HUES64 (cell line): ENCODE data around the gene SELENOO.
A peak's percentile ranks its signal among the peaks of the same experiment; 100 is the strongest.

ENCODE experiments used
- H3K27ac ChIP-seq: 2 replicates; pipeline ENCODE4 v1.7.0; 2013; ENCODE audit warnings: low read depth, low read length, inconsistent platforms
- H3K27me3 ChIP-seq: 2 replicates; pipeline ENCODE4 v1.6.1; 2013; ENCODE audit warnings: mild to moderate bottlenecking, low read length; ENCODE audit not compliant: insufficient read depth
- H3K36me3 ChIP-seq: 2 replicates; pipeline ENCODE4 v1.6.1; 2013; ENCODE audit warnings: mild to moderate bottlenecking, low read length; ENCODE audit not compliant: insufficient read depth
- H3K4me1 ChIP-seq: 2 replicates; pipeline ENCODE4 v1.6.1; 2013; ENCODE audit warnings: mild to moderate bottlenecking, low read length, moderate library complexity; ENCODE audit not compliant: insufficient read depth
- H3K4me3 ChIP-seq: 2 replicates; pipeline ENCODE4 v1.5.1; 2013; ENCODE audit warnings: mild to moderate bottlenecking, low read length, moderate library complexity
- H3K9ac ChIP-seq: 2 replicates; pipeline ENCODE4 v1.6.1; 2013; ENCODE audit warnings: mild to moderate bottlenecking, low read depth, low read length
- H3K9me3 ChIP-seq: 2 replicates; pipeline ENCODE4 v1.6.1; 2013; ENCODE audit warnings: low read depth, low read length; ENCODE audit not compliant: insufficient read depth
- WGBS: fragments of 150-250, 120-280 bp; methylation state at CpG from one replicate; pipeline ENCODE4 v1.1.7; 2013; ENCODE audit warnings: missing lambda C conversion rate; 5-methylcytosine and 5-hydroxymethylcytosine counted together

SELENOO gene

GRCh38 chr22:50242406-50242949 lies 41.7 kb downstream of the SELENOO start:
- Histone ChIP-seq H3K9me3 (no peaks in the 10 kb centered on the region), H3K9ac (no peak overlapping the region), H3K27ac (no peak overlapping the region), H3K4me3 (peak overlapping the region; percentile 34), H3K4me1 (no peaks in the 10 kb centered on the region), H3K27me3 (no peaks in the 10 kb centered on the region), H3K36me3 (peaks cover 14% of the 10 kb centered on the region)
- WGBS = 91% methylated on average over 14 of the region's 14 CpGs

GRCh38 chr22:50243685-50244419 lies 43.0 kb downstream of the SELENOO start:
- Histone ChIP-seq H3K9me3 (no peaks in the 10 kb centered on the region), H3K36me3 (peaks cover 14% of the 10 kb centered on the region), H3K4me1 (no peaks in the 10 kb centered on the region), H3K27ac (no peak overlapping the region), H3K9ac (peak overlapping the region; percentile 87), H3K4me3 (peak overlapping the region; percentile 91), H3K27me3 (no peaks in the 10 kb centered on the region)
- 58% methylated on average over 27 of the region's 27 CpGs for WGBS

GRCh38 chr22:50244420-50245213 lies 43.8 kb downstream of the SELENOO start, which contains the start of gene TUBGCP6:
Gene TUBGCP6 (minus strand): TSS chr22:50245023. CDS start chr22:50244459, 564 bp downstream.
- Histone ChIP-seq H3K9me3 (no peaks in the 10 kb centered on the region), H3K4me3 (peak within 1 kb of the TSS; percentile 91), H3K9ac (peak within 1 kb of the TSS; percentile 87), H3K27me3 (no peaks in the 10 kb centered on the region), H3K27ac (peak within 1 kb of the TSS; percentile 94), H3K4me1 (no peaks in the 10 kb centered on the region), H3K36me3 (peaks cover 14% of the 10 kb centered on the region)
- WGBS = under 1% methylated on average over 76 of the region's 76 CpGs

GRCh38 chr22:50245214-50246072 lies 44.6 kb downstream of the SELENOO start:
- peak overlapping the region; percentile 87 for H3K9ac ChIP-seq
- H3K27ac ChIP-seq = peak overlapping the region; percentile 94
- H3K27me3 ChIP-seq = no peaks in the 10 kb centered on the region
- WGBS = 17% methylated on average over 53 of the region's 53 CpGs
- peaks cover 9% of the 10 kb centered on the region for H3K36me3 ChIP-seq
- no peaks in the 10 kb centered on the region for H3K9me3 ChIP-seq
- H3K4me1 ChIP-seq = no peaks in the 10 kb centered on the region
- peak overlapping the region; percentile 91 for H3K4me3 ChIP-seq

- 89% methylated on average over 20 of the region's 20 CpGs for WGBS
- H3K9me3 ChIP-seq = no peaks in the 10 kb centered on the region
- H3K36me3 ChIP-seq = peaks cover 9% of the 10 kb centered on the region
- H3K9ac ChIP-seq = no peak overlapping the region
- no peak overlapping the region for H3K27ac ChIP-seq
- H3K4me1 ChIP-seq = no peaks in the 10 kb centered on the region
- H3K27me3 ChIP-seq = no peaks in the 10 kb centered on the region
- peak overlapping the region; percentile 91; the same call in 1 of the 2 replicates for H3K4me3 ChIP-seq
Measured at GRCh38 chr22:50246242-50247175, 45.7 kb downstream of the SELENOO start.

- no peak overlapping the region; the same call in 1 of the 2 replicates for H3K9ac ChIP-seq
- WGBS = 52% methylated on average over 16 of the region's 16 CpGs
- H3K36me3 ChIP-seq = peaks cover 9% of the 10 kb centered on the region
- no peaks in the 10 kb centered on the region for H3K27me3 ChIP-seq
- no peaks in the 10 kb centered on the region for H3K4me1 ChIP-seq
- H3K4me3 ChIP-seq = no peak overlapping the region
- H3K27ac ChIP-seq = no peak overlapping the region
- H3K9me3 ChIP-seq = no peaks in the 10 kb centered on the region
Measured at GRCh38 chr22:50247748-50248147, 46.9 kb downstream of the SELENOO start.

GRCh38 chr22:50248196-50249081 lies 47.6 kb downstream of the SELENOO start:
- Histone ChIP-seq H3K27ac (no peak overlapping the region; the same call in 1 of the 2 replicates), H3K36me3 (peaks cover 9% of the 10 kb centered on the region)
- WGBS = 94% methylated on average over 29 of the region's 29 CpGs

GRCh38 chr22:50249341-50250248 lies 48.8 kb downstream of the SELENOO start:
- no peak overlapping the region for H3K27ac ChIP-seq
- no peak overlapping the region; the same call in 1 of the 2 replicates for H3K4me3 ChIP-seq
- no peak overlapping the region for H3K9ac ChIP-seq

More at GRCh38 chr22:50248196-50249081, 47.6 kb downstream of the SELENOO start:
- Histone ChIP-seq H3K4me3 (no peak overlapping the region), H3K9me3 (no peaks in the 10 kb centered on the region), H3K27me3 (no peaks in the 10 kb centered on the region), H3K9ac (no peak overlapping the region; the same call in 1 of the 2 replicates), H3K4me1 (no peaks in the 10 kb centered on the region)

GRCh38 chr22:50250249-50250554 lies 49.4 kb downstream of the SELENOO start:
- 84% methylated on average over 11 of the region's 11 CpGs for WGBS
- Histone ChIP-seq H3K36me3 (peaks cover 9% of the 10 kb centered on the region), H3K27me3 (no peaks in the 10 kb centered on the region), H3K27ac (no peak overlapping the region), H3K9ac (no peak overlapping the region), H3K4me3 (peak overlapping the region; percentile 72), H3K4me1 (no peaks in the 10 kb centered on the region), H3K9me3 (no peaks in the 10 kb centered on the region)

More at GRCh38 chr22:50249341-50250248, 48.8 kb downstream of the SELENOO start:
- H3K27me3 ChIP-seq = no peaks in the 10 kb centered on the region
- H3K9me3 ChIP-seq = no peaks in the 10 kb centered on the region
- H3K36me3 ChIP-seq = peaks cover 9% of the 10 kb centered on the region
- H3K4me1 ChIP-seq = no peaks in the 10 kb centered on the region
- WGBS = 93% methylated on average over 32 of the region's 32 CpGs
